ENCODE results near the gene ELANE.

DNA sequence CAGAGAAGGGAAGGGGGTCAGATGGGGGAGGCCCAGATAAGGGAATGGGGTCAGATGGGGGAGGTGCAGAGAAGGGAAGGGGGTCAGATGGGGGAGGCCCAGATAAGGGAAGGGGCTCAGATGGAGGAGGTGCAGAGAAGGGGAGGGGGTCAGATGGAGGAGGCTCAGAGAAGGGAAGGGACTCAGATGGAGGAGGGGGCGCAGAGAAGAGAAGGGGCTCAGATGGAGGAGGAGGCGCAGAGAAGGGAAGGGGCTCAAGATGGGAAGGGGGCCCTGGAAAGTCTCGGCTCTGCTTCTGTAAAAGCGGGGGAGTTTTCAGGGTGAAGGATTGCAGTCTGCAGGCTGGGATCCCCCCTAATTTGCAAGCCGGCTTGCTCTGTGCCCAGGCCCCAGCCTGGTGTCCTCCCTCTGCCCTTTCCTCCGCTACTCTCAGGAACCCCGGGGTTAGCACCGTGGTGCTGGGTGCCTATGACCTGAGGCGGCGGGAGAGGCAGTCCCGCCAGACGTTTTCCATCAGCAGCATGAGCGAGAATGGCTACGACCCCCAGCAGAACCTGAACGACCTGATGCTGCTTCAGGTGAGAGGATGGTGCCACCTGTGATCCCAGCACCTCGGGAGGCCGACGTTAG lies 22.9 kb upstream of the ELANE start:
- TF ChIP-seq POLR2A (IDR thresholded peaks at IDR 0.05) (no peak), POLR2AphosphoS5 (IDR thresholded peaks at IDR 0.05) (no peak)
- TF ChIP-seq, protein P1, sequence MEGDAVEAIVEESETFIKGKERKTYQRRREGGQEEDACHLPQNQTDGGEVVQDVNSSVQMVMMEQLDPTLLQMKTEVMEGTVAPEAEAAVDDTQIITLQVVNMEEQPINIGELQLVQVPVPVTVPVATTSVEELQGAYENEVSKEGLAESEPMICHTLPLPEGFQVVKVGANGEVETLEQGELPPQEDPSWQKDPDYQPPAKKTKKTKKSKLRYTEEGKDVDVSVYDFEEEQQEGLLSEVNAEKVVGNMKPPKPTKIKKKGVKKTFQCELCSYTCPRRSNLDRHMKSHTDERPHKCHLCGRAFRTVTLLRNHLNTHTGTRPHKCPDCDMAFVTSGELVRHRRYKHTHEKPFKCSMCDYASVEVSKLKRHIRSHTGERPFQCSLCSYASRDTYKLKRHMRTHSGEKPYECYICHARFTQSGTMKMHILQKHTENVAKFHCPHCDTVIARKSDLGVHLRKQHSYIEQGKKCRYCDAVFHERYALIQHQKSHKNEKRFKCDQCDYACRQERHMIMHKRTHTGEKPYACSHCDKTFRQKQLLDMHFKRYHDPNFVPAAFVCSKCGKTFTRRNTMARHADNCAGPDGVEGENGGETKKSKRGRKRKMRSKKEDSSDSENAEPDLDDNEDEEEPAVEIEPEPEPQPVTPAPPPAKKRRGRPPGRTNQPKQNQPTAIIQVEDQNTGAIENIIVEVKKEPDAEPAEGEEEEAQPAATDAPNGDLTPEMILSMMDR (IDR thresholded peaks at IDR 0.05 in 8 of 11, conservative IDR thresholded peaks at IDR 0.05 in 3 of 11): no peak
